ENCODE measurements around the gene RCAN2. TPM values are rescaled to one million over a fixed set of nuclear protein-coding genes. Genes with fewer than 3 reads are reported as not detected.
"Not testable (repeated sequence)": the region's sequence is repeated elsewhere in the genome, so short reads cannot be mapped to it uniquely, and the experiment has no call there.

The RCAN2 gene
- total and polyA plus RNA-seq, 2 donors (not counting 1 experiment from before 2014, with no cell fraction given) = not detected

DNA sequence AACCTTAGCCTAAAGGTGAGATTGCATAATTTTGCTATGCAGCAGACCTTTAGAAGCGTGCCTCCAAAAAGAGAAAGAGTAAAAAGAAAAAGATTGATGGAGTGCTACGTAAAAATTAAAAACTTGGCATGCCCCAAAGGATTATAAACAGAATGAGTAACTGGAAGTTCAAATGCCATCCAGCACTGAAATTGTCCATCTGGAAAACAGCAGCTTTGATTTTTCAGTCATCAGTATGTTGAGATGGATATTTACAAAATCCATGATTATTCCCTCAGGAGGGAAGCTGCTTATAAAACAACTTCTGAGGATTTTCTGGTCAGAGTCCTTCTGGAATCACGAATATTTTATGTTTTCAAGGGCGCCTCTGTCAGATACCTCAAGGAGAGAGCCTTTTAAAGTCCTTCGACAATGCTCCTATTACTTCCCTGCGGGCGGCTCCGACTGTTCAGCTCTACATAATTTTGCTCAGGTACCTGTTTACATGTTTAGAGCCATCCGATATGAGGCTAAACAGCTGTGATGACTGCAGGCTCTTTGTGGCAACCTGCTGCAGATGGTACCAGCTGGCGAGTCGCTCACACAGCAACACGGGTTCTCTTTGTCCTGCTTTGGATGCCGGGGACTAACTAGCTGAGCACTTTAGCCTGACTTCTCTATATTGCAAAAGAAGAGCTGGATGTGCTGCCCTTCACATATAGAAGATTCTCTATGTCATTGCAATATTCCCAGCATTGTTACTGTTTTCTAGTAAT, 83.3 kb downstream of the RCAN2 start:
- Histone ChIP-seq H2AFZ (ENCODE audit: insufficient read depth, low read depth, low read length, poor library complexity, severe bottlenecking) (peak overlapping the region; percentile 2), H3K4me1 (ENCODE audit: control insufficient read depth in 2 of 2, insufficient read depth in 2 of 2, low read length in 2 of 2) (no peaks in the 10 kb centered on the region), H3K4me2 (replicated peaks; ENCODE audit: low read depth, low read length, poor library complexity, severe bottlenecking) (no peak overlapping the region), H3K4me3 (ENCODE audit: control extremely low read depth in 1 of 5, extremely low read depth in 1 of 5, insufficient read depth in 1 of 5, low read depth in 2 of 5, low read length in 4 of 5) (no peak overlapping the region), H3K79me2 (ENCODE audit: control insufficient read depth, insufficient read depth, low read length) (no peaks in the 10 kb centered on the region), H3K36me3 (replicated peaks in 1 of 2; ENCODE audit: control extremely low read depth in 1 of 2, control insufficient read depth in 1 of 2, extremely low read depth in 1 of 2, insufficient read depth in 2 of 2, low read length in 1 of 2) (no peaks in the 10 kb centered on the region), H3K9me3 (ENCODE audit: control extremely low read depth in 1 of 3, control insufficient read depth in 2 of 3, insufficient read depth in 1 of 3, low read length in 2 of 3) (no peaks in the 10 kb centered on the region), H3K9ac (ENCODE audit: low read length) (no peak overlapping the region), H3K27me3 (replicated peaks in 1 of 4; ENCODE audit: control extremely low read depth in 1 of 4, control insufficient read depth in 3 of 4, insufficient read depth in 4 of 4, low read length in 3 of 4) (no peaks in the 10 kb centered on the region), H4K20me1 (ENCODE audit: control insufficient read depth, insufficient read depth, low read length, poor library complexity, severe bottlenecking) (no peaks in the 10 kb centered on the region), H3K27ac (ENCODE audit: low read length in 2 of 2) (no peak overlapping the region)
- H3K27ac Mint-ChIP-seq = no peak overlapping the region
- ATAC-seq (ENCODE audit: low read depth) (no peak), DNase-seq (no peak)
- H3K4me1 Mint-ChIP-seq = no peaks in the 10 kb centered on the region
- no peaks in the 10 kb centered on the region for H3K9me3 Mint-ChIP-seq (ENCODE audit: insufficient read depth)
- H3K4me3 Mint-ChIP-seq = no peak overlapping the region
- intact Hi-C loops (cut with micrococcal nuclease) = no loop called here
- no peak for TF ChIP-seq EZH2 (IDR thresholded peaks at IDR 0.05; ENCODE audit: borderline replicate concordance, insufficient read depth, low read depth, low read length, poor library complexity, severe bottlenecking)
- TF ChIP-seq, protein P1, sequence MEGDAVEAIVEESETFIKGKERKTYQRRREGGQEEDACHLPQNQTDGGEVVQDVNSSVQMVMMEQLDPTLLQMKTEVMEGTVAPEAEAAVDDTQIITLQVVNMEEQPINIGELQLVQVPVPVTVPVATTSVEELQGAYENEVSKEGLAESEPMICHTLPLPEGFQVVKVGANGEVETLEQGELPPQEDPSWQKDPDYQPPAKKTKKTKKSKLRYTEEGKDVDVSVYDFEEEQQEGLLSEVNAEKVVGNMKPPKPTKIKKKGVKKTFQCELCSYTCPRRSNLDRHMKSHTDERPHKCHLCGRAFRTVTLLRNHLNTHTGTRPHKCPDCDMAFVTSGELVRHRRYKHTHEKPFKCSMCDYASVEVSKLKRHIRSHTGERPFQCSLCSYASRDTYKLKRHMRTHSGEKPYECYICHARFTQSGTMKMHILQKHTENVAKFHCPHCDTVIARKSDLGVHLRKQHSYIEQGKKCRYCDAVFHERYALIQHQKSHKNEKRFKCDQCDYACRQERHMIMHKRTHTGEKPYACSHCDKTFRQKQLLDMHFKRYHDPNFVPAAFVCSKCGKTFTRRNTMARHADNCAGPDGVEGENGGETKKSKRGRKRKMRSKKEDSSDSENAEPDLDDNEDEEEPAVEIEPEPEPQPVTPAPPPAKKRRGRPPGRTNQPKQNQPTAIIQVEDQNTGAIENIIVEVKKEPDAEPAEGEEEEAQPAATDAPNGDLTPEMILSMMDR (IDR thresholded peaks at IDR 0.05) = no peak
- no peaks in the 10 kb centered on the region for H3K27me3 Mint-ChIP-seq
- 98% methylated on average over 11 of the region's 13 CpGs for WGBS (ENCODE audit: insufficient coverage)
- CTCF ChIA-PET = interaction anchor here (1.2 to 14.6 kb wide), 9 partner anchors 9 to 329 kb away, joined by 3 to 340 read pairs (median 6); no protein-coding TSS in a partner anchor
- POLR2A ChIA-PET = no interaction called here

DNA sequence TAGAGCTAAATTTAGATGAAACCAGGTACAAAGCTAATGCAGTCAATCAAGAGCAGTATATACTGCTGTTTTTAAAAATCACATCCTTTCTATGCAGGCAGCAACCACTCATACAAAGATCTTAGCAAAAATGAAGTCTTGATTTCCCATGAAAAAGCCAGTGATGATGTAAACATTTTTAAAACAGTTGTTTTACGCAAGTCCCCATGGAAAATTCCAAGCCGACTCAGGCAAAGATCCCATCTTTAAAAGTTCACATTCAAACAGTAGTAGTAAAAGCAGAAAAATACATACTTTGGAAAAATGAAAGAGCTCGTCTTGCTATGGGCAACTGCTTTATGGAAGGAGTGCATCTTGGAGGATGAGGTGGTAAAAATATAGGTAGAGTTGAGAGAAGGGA, 84.0 kb downstream of the RCAN2 start:
- Histone ChIP-seq H3K4me2 (replicated peaks; ENCODE audit: low read depth, low read length, poor library complexity, severe bottlenecking) (no peak overlapping the region), H3K9ac (ENCODE audit: low read length) (no peak overlapping the region), H3K4me3 (ENCODE audit: control extremely low read depth in 1 of 5, extremely low read depth in 1 of 5, insufficient read depth in 1 of 5, low read depth in 2 of 5, low read length in 4 of 5) (no peak overlapping the region), H3K9me3 (ENCODE audit: control extremely low read depth in 1 of 3, control insufficient read depth in 2 of 3, insufficient read depth in 1 of 3, low read length in 2 of 3) (no peaks in the 10 kb centered on the region), H3K27ac (ENCODE audit: low read length in 2 of 2) (no peak overlapping the region), H2AFZ (ENCODE audit: insufficient read depth, low read depth, low read length, poor library complexity, severe bottlenecking) (no peak overlapping the region), H3K36me3 (replicated peaks in 1 of 2; ENCODE audit: control extremely low read depth in 1 of 2, control insufficient read depth in 1 of 2, extremely low read depth in 1 of 2, insufficient read depth in 2 of 2, low read length in 1 of 2) (no peaks in the 10 kb centered on the region), H3K4me1 (ENCODE audit: control insufficient read depth in 2 of 2, insufficient read depth in 2 of 2, low read length in 2 of 2) (no peaks in the 10 kb centered on the region), H4K20me1 (ENCODE audit: control insufficient read depth, insufficient read depth, low read length, poor library complexity, severe bottlenecking) (no peaks in the 10 kb centered on the region), H3K27me3 (replicated peaks in 1 of 4; ENCODE audit: control extremely low read depth in 1 of 4, control insufficient read depth in 3 of 4, insufficient read depth in 4 of 4, low read length in 3 of 4) (no peaks in the 10 kb centered on the region), H3K79me2 (ENCODE audit: control insufficient read depth, insufficient read depth, low read length) (no peaks in the 10 kb centered on the region)
- no CpG with 5 or more reads among the region's 3 CpGs for WGBS (ENCODE audit: insufficient coverage)
- DNase-seq (no peak), ATAC-seq (ENCODE audit: low read depth) (no peak)
- no peak overlapping the region for H3K4me3 Mint-ChIP-seq
- ChIA-PET POLR2A (no interaction called here), CTCF (interaction anchor here (1.2 to 14.6 kb wide), 8 partner anchors 10 to 328 kb away, joined by 3 to 340 read pairs (median 6); no protein-coding TSS in a partner anchor)
- H3K27me3 Mint-ChIP-seq = no peaks in the 10 kb centered on the region
- TF ChIP-seq, protein P1 (IDR thresholded peaks at IDR 0.05) = no peak
- TF ChIP-seq EZH2 (IDR thresholded peaks at IDR 0.05; ENCODE audit: borderline replicate concordance, insufficient read depth, low read depth, low read length, poor library complexity, severe bottlenecking) = no peak
- H3K4me1 Mint-ChIP-seq = no peaks in the 10 kb centered on the region
- no peak overlapping the region for H3K27ac Mint-ChIP-seq
- no peaks in the 10 kb centered on the region for H3K9me3 Mint-ChIP-seq (ENCODE audit: insufficient read depth)
- intact Hi-C loops (cut with micrococcal nuclease) = no loop called here

DNA sequence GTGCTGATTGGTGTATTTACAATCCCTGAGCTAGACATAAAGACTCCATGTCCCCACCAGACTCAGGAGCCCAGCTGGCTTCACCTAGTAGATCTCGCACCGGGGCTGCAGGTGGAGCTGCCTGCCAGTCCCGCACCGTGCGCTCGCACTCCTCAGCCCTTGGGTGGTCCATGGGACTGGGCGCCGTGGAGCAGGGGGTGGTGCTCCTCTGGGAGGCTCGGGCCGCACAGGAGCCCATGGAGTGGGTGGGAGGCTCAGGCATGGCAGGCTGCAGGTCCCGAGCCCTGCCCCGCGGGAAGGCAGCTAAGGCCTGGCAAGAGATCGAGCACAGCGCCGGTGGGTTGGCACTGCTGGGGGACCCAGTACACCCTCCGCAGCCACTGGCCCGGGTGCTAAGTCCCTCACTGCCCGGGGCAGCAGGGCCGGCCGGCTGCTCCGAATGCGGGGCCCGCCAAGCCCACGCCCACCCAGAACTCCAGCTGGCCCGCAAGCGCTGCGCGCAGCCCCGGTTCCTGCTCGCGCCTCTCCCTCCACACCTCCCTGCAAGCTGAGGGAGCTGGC, 85.5 kb downstream of the RCAN2 start:
- H3K9me3 ChIP-seq (ENCODE audit: control extremely low read depth in 1 of 3, control insufficient read depth in 2 of 3, insufficient read depth in 1 of 3, low read length in 2 of 3); H3K9ac ChIP-seq (ENCODE audit: low read length); DNase-seq; H2AFZ ChIP-seq (ENCODE audit: insufficient read depth, low read depth, low read length, poor library complexity, severe bottlenecking); H3K27ac ChIP-seq (ENCODE audit: low read length in 2 of 2); H3K27me3 Mint-ChIP-seq; H3K9me3 Mint-ChIP-seq (ENCODE audit: insufficient read depth); ATAC-seq (ENCODE audit: low read depth); POLR2A ChIA-PET; H3K79me2 ChIP-seq (ENCODE audit: control insufficient read depth, insufficient read depth, low read length); H3K4me3 Mint-ChIP-seq; H3K27me3 ChIP-seq (replicated peaks in 1 of 4; ENCODE audit: control extremely low read depth in 1 of 4, control insufficient read depth in 3 of 4, insufficient read depth in 4 of 4, low read length in 3 of 4); H3K4me2 ChIP-seq (replicated peaks; ENCODE audit: low read depth, low read length, poor library complexity, severe bottlenecking); H3K4me1 ChIP-seq (ENCODE audit: control insufficient read depth in 2 of 2, insufficient read depth in 2 of 2, low read length in 2 of 2); H3K27ac Mint-ChIP-seq; H4K20me1 ChIP-seq (ENCODE audit: control insufficient read depth, insufficient read depth, low read length, poor library complexity, severe bottlenecking); H3K4me1 Mint-ChIP-seq; H3K4me3 ChIP-seq (ENCODE audit: control extremely low read depth in 1 of 5, extremely low read depth in 1 of 5, insufficient read depth in 1 of 5, low read depth in 2 of 5, low read length in 4 of 5); H3K36me3 ChIP-seq (replicated peaks in 1 of 2; ENCODE audit: control extremely low read depth in 1 of 2, control insufficient read depth in 1 of 2, extremely low read depth in 1 of 2, insufficient read depth in 2 of 2, low read length in 1 of 2); intact Hi-C loops (cut with micrococcal nuclease): not testable (repeated sequence)
- CTCF ChIA-PET = interaction anchor here (3.4 to 14.6 kb wide), 2 partner anchors 184 to 314 kb away, joined by 58 to 340 read pairs; no protein-coding TSS in a partner anchor
- WGBS (ENCODE audit: insufficient coverage) = over 99% methylated on average over 18 of the region's 32 CpGs

Data from B cell (primary cell).